Measurements from ENCODE around the gene GZMM. TPM values are rescaled to one million over a fixed set of nuclear protein-coding genes. Genes with fewer than 3 reads are reported as not detected.

Gene GZMM
- total and polyA plus RNA-seq, 2 of the 13 experiments (the other 11 are each of a cell fraction or from before 2014, with no cell fraction given): 0.07 TPM; not detected in 1

DNA sequence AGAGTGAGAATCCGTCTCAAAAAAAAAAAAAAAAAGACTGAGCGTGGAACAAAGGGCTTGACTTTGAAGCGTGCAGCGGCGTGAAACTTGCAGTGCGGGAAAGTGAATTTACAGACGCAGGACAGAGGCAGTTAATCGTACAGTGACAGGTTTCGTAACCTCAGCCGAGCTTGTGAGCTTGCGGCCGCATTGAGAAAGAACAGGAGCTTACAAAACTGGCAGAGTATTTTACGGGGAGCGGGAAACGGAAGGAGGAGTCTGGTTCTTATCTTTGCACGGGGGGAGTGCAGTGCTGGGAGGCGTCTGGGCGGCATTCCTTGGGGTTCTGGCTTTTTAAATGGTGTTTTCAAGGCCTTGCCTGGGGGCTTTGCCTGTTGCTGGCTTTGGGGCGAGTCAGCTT lies 22.6 kb downstream of the GZMM start (continued):
- TF ChIP-seq, protein P1, sequence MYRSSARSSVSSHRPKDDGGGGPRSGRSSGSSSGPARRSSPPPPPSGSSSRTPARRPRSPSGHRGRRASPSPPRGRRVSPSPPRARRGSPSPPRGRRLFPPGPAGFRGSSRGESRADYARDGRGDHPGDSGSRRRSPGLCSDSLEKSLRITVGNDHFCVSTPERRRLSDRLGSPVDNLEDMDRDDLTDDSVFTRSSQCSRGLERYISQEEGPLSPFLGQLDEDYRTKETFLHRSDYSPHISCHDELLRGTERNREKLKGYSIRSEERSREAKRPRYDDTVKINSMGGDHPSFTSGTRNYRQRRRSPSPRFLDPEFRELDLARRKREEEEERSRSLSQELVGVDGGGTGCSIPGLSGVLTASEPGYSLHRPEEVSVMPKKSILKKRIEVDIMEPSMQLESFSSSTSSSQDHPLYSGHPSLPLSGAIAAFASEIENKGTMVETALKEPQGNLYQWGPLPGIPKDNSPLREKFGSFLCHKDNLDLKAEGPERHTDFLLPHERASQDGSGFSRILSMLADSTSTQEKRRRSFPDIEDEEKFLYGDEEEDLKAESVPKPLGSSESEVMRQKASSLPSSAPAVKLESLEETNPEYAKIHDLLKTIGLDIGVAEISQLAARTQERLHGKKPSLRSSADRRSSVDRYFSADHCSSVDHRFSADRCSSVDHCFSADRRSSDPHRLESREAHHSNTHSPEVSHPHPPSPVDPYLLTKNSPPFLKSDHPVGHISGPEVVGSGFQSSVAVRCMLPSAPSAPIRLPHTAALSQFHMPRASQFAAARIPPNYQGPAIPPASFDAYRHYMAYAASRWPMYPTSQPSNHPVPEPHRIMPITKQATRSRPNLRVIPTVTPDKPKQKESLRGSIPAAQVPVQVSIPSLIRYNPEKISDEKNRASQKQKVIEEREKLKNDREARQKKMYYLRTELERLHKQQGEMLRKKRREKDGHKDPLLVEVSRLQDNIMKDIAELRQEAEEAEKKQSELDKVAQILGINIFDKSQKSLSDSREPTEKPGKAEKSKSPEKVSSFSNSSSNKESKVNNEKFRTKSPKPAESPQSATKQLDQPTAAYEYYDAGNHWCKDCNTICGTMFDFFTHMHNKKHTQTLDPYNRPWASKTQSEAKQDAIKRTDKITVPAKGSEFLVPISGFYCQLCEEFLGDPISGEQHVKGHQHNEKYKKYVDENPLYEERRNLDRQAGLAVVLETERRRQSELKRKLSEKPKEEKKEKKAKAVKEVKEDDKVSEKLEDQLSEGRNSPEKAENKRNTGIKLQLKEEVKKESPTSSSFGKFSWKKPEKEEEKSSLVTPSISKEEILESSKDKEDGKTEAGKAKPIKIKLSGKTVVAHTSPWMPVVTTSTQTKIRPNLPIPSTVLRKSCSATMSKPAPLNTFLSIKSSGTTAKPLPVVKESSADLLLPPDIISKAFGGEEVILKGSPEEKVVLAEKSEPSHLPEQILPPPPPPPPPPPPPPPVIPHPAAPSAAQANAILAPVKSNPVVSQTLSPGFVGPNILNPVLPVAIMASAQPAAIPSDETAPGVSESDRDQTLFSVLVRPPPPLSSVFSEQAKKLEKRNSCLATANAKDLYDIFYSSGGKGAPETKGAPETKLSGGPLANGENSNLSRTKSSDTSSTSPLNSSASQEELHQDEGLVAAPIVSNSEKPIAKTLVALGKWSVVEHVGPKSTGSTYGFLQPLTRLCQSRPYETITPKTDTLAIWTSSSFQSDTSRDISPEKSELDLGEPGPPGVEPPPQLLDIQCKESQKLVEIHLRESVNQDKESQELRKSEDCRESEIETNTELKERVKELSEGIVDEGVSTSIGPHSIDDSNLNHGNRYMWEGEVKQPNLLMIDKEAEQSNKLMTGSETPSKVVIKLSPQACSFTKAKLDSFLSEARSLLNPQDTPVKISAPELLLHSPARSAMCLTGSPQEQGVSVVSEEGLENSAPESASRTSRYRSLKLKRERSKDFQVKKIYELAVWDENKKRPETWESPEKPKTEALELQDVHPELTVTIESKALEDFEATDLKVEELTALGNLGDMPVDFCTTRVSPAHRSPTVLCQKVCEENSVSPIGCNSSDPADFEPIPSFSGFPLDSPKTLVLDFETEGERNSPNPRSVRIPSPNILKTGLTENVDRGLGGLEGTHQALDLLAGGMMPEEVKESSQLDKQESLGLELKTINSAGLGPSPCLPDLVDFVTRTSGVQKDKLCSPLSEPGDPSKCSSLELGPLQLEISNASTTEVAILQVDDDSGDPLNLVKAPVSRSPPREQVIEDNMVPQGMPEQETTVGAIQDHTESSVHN (CRISPR knock-in tag; IDR thresholded peaks at IDR 0.05): no peak
- TF ChIP-seq NFE2L1 (CRISPR knock-in tag; IDR thresholded peaks at IDR 0.05; ENCODE audit: borderline replicate concordance) (no peak), PAF1 (CRISPR knock-in tag; IDR thresholded peaks at IDR 0.05) (no peak), ZNF605 (CRISPR knock-in tag; IDR thresholded peaks at IDR 0.05) (no peak), KLF13 (CRISPR knock-in tag; IDR thresholded peaks at IDR 0.05) (no peak), ZNF317 (CRISPR knock-in tag; IDR thresholded peaks at IDR 0.05) (no peak), NR2F6 (IDR thresholded peaks at IDR 0.05) (no peak), NR2F6 (CRISPR knock-in tag; IDR thresholded peaks at IDR 0.05) (no peak; the same call in 1 of the 2 replicates), ARNT2 (CRISPR knock-in tag; IDR thresholded peaks at IDR 0.05; ENCODE audit: low read depth) (no peak), RXRB (CRISPR knock-in tag; IDR thresholded peaks at IDR 0.05; ENCODE audit: borderline replicate concordance) (no peak), FOSL1 (CRISPR knock-in tag; IDR thresholded peaks at IDR 0.05; ENCODE audit: borderline replicate concordance) (no peak), BHLHE40 (IDR thresholded peaks at IDR 0.05; ENCODE audit: low read length) (peak; percentile 40; the same call in 1 of the 2 replicates), SOX13 (IDR thresholded peaks at IDR 0.05) (no peak), SOX13 (CRISPR knock-in tag; conservative IDR thresholded peaks at IDR 0.05 in 1 of 2, IDR thresholded peaks at IDR 0.05 in 1 of 2) (peak in 1 of 2 experiments; percentile 30; a peak in 1 of 4 replicates), ZNF274 (CRISPR knock-in tag; IDR thresholded peaks at IDR 0.05) (no peak), HOXA3 (CRISPR knock-in tag; IDR thresholded peaks at IDR 0.05) (peak; percentile 9; the same call in 1 of the 2 replicates), NR2C2 (CRISPR knock-in tag; IDR thresholded peaks at IDR 0.05; ENCODE audit: borderline replicate concordance) (no peak), ZBTB38 (CRISPR knock-in tag; IDR thresholded peaks at IDR 0.05) (peak; percentile 59), NFKB2 (CRISPR knock-in tag; IDR thresholded peaks at IDR 0.05; ENCODE audit: borderline replicate concordance) (no peak)
- TF ChIP-seq, protein P2, sequence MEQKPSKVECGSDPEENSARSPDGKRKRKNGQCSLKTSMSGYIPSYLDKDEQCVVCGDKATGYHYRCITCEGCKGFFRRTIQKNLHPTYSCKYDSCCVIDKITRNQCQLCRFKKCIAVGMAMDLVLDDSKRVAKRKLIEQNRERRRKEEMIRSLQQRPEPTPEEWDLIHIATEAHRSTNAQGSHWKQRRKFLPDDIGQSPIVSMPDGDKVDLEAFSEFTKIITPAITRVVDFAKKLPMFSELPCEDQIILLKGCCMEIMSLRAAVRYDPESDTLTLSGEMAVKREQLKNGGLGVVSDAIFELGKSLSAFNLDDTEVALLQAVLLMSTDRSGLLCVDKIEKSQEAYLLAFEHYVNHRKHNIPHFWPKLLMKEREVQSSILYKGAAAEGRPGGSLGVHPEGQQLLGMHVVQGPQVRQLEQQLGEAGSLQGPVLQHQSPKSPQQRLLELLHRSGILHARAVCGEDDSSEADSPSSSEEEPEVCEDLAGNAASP (CRISPR knock-in tag; IDR thresholded peaks at IDR 0.05; ENCODE audit: borderline replicate concordance): 0 out of 2 replicates have a peak, but pooled peaks have one; percentile 20
- TF ChIP-seq, protein P3, sequence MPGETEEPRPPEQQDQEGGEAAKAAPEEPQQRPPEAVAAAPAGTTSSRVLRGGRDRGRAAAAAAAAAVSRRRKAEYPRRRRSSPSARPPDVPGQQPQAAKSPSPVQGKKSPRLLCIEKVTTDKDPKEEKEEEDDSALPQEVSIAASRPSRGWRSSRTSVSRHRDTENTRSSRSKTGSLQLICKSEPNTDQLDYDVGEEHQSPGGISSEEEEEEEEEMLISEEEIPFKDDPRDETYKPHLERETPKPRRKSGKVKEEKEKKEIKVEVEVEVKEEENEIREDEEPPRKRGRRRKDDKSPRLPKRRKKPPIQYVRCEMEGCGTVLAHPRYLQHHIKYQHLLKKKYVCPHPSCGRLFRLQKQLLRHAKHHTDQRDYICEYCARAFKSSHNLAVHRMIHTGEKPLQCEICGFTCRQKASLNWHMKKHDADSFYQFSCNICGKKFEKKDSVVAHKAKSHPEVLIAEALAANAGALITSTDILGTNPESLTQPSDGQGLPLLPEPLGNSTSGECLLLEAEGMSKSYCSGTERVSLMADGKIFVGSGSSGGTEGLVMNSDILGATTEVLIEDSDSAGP (CRISPR knock-in tag; IDR thresholded peaks at IDR 0.05; ENCODE audit: borderline replicate concordance): no peak

Measured in HepG2 (cell line).